Adipocyte (in vitro differentiated cells): ENCODE measurements around the gene ABCD1.
"Not testable (repeated sequence)": the region's sequence is repeated elsewhere in the genome, so short reads cannot be mapped to it uniquely, and the experiment has no call there.

ENCODE experiments used
- DNase-seq: peaks from one replicate; pipeline ENCODE4 v3.0.0-alpha.2; 2015; ENCODE audit warnings: low read depth
- H3K27me3 ChIP-seq: replicated peaks from 2 replicates; pipeline ENCODE4 v1.7.0; 2013; ENCODE audit warnings: mild to moderate bottlenecking, low read length, moderate library complexity; ENCODE audit not compliant: control insufficient read depth, insufficient read depth
- H3K36me3 ChIP-seq: 2 replicates; pipeline ENCODE4 v1.7.0; 2013; ENCODE audit warnings: low read length, mild to moderate bottlenecking, moderate library complexity; ENCODE audit not compliant: control insufficient read depth, insufficient read depth, severe bottlenecking
- H3K4me1 ChIP-seq: 2 replicates; pipeline ENCODE4 v1.7.0; 2013; ENCODE audit warnings: mild to moderate bottlenecking, low read length, moderate library complexity; ENCODE audit not compliant: control insufficient read depth, insufficient read depth
- H3K4me3 ChIP-seq: 2 replicates; pipeline ENCODE4 v1.7.0; 2013; ENCODE audit warnings: mild to moderate bottlenecking, low read length, moderate library complexity
- H3K9ac ChIP-seq: 2 replicates; pipeline ENCODE4 v1.7.0; 2013; ENCODE audit warnings: mild to moderate bottlenecking, low read length, moderate library complexity
- H3K9me3 ChIP-seq: 2 replicates; pipeline ENCODE4 v1.7.0; 2013; ENCODE audit warnings: mild to moderate bottlenecking, low read length, moderate library complexity; ENCODE audit not compliant: control insufficient read depth

Gene ABCD1

DNA sequence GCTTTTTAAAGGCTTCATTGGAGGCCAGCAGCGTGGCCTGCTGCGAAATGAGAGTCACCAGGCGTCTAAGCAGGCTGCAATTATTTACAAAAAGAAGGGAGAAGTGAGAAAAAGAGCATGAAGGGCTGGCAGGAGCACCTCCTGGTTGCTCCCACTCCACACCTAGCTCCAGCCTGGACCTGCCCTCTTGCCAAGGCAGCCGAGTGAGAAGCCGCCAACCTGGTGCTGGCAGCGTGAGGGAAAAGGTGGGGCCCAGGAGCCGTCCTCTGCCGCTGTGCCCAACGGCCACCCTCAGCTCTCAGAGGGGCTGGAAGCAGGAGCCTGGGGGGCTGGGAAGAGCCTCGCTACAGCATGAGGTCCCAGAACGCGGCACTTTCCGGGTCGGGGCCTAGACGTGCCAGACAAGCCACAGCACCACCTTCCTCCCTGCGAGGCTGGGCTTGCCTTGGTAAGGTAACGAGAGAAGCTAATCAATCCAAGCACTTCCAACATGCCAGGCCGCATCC is 20.6 kb upstream of the ABCD1 start:
- no peak for DNase-seq
- Histone ChIP-seq H3K4me3 (no peak overlapping the region), H3K9ac (no peak overlapping the region), H3K4me1 (no peaks in the 10 kb centered on the region), H3K9me3 (no peaks in the 10 kb centered on the region), H3K27me3 (no peaks in the 10 kb centered on the region), H3K36me3 (peaks cover 36% of the 10 kb centered on the region)

GRCh38 chrX:153704631-153705402 is 19.8 kb upstream of the ABCD1 start:
- H3K36me3 ChIP-seq, result peaks cover 43% of the 10 kb centered on the region
- DNase-seq, H3K4me3 ChIP-seq: not testable (repeated sequence)

DNA sequence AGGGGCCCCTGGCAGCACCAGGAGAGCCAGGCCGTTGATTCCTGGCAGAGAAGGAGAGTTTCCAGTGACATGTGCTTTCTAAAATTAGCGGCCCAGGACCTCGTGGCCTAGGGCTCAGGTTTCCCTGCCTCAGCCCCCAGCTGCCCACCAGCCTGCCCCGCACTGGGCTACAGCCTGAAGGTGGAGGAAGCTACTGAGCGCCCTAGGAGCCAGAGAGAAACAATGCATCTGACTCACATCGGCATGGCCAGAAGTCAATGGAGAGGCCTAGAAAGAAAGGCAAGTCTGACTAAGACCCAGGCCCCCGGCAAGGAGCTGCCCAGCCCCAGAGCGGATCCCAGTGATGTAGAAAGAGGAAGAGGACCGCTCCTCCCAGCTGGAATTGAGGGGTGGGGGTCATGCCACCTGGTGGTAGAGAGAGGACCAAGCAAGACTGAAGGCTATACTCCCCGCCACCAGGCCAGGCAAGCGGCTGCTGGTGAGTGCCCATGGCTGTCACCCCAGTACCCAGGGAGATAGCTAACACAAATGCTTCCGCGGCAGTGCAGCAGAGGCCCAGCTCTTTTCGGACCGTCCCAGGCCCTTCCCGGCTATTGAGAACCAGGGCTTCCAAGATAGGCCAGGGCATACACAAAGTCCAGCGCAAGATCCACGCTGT is 19.1 kb upstream of the ABCD1 start:
- not testable (repeated sequence) for H3K4me3 ChIP-seq, H3K9ac ChIP-seq, H3K9me3 ChIP-seq, H3K27me3 ChIP-seq, DNase-seq, H3K4me1 ChIP-seq
- H3K36me3 ChIP-seq, result peaks cover 50% of the 10 kb centered on the region

More at GRCh38 chrX:153704631-153705402, 19.8 kb upstream of the ABCD1 start:
- H3K9me3 ChIP-seq, H3K9ac ChIP-seq, H3K4me1 ChIP-seq, H3K27me3 ChIP-seq: not testable (repeated sequence)

GRCh38 chrX:153706799-153707198 is 17.9 kb upstream of the ABCD1 start:
- H3K4me3 ChIP-seq, result no peak overlapping the region
- DNase-seq, result no peak
- H3K9me3 ChIP-seq, result no peaks in the 10 kb centered on the region
- H3K4me1 ChIP-seq, result no peaks in the 10 kb centered on the region
- H3K9ac ChIP-seq, result no peak overlapping the region
- peaks cover 46% of the 10 kb centered on the region for H3K36me3 ChIP-seq
- no peaks in the 10 kb centered on the region for H3K27me3 ChIP-seq

DNA sequence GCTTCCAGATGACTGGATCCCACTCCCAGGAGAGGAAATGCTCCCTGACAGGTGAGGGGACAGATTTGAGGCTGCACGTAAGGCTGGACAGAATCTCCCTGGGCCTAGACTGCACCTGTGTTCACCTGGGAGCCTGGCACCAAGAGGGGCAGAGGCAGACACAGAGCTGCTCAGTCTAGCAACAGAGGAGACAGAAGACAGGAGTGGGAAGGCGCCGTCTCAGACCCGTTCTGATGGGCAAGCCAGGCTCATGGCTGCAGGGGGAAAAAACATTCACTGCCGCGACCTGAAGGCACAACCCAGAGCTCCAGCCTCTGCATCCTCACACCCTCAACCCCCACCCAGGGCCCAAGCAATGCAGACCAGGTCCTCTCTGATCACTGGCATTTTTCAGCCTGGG is 17.2 kb upstream of the ABCD1 start:
- H3K4me3 ChIP-seq, result no peak overlapping the region
- no peaks in the 10 kb centered on the region for H3K27me3 ChIP-seq
- no peak overlapping the region for H3K9ac ChIP-seq
- no peaks in the 10 kb centered on the region for H3K4me1 ChIP-seq
- no peaks in the 10 kb centered on the region for H3K9me3 ChIP-seq
- H3K36me3 ChIP-seq, result peaks cover 43% of the 10 kb centered on the region
- DNase-seq, result no peak

DNA sequence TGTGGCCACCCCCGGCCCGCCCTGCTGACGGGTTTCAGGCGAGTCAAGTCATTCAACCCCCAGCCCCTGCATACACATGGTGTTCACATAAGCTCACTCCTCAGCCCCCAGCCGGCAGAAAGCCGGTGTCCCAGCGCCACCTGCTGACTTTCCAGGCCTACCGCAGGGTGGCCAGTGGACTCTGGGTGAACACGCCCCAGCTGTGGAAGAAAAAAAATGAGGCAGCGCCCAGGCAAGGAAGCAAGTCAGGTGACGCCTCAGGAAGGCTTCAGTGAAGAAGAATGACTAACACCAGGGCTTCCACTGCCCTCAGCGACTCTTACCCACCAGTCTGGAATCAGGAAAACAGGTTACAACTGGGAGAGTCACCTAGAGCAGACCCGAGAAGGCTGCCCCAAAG is 16.2 kb upstream of the ABCD1 start:
- Histone ChIP-seq H3K9ac (no peak overlapping the region), H3K4me1 (no peaks in the 10 kb centered on the region), H3K36me3 (peaks cover 42% of the 10 kb centered on the region), H3K27me3 (peaks cover 4% of the 10 kb centered on the region), H3K9me3 (no peaks in the 10 kb centered on the region), H3K4me3 (no peak overlapping the region)
- peak; percentile 82 for DNase-seq

- Histone ChIP-seq H3K4me1 (no peaks in the 10 kb centered on the region), H3K36me3 (peaks cover 43% of the 10 kb centered on the region), H3K27me3 (peaks cover 4% of the 10 kb centered on the region), H3K9me3 (no peaks in the 10 kb centered on the region), H3K4me3 (no peak overlapping the region), H3K9ac (no peak overlapping the region)
- no peak for DNase-seq
These were observed 14.7 kb upstream of the ABCD1 start for GRCh38 chrX:153709726-153710674.

GRCh38 chrX:153714256-153714655 is 10.4 kb upstream of the ABCD1 start:
- Histone ChIP-seq H3K9me3 (no peaks in the 10 kb centered on the region), H3K36me3 (peaks cover 71% of the 10 kb centered on the region), H3K4me3 (no peak overlapping the region), H3K4me1 (no peaks in the 10 kb centered on the region), H3K9ac (no peak overlapping the region), H3K27me3 (peaks cover 4% of the 10 kb centered on the region)
- no peak for DNase-seq

GRCh38 chrX:153717445-153717844 is 7.2 kb upstream of the ABCD1 start:
- Histone ChIP-seq H3K4me3 (no peak overlapping the region), H3K9me3 (no peaks in the 10 kb centered on the region), H3K4me1 (peaks cover 6% of the 10 kb centered on the region), H3K9ac (no peak overlapping the region), H3K27me3 (peaks cover 4% of the 10 kb centered on the region), H3K36me3 (peaks cover 67% of the 10 kb centered on the region)
- DNase-seq, result no peak

DNA sequence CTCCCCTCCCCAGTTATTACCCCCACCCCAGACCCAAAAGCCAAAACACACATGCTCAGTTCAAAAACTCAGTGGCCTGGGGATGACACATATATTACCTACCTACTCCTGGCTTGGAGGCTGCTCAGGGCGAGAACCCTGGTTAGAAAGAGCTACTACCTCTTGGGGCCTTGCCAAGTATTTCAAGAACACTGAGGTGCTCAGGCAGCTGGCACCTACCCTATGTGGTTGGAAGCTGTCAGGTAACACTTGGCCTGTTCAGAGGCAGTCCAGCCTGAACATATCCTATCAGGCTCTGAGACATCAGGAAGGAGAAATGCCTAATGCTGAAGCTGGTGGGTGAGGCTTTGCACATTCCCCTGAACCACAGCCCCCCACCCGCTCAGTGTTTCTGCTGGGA is 5.4 kb upstream of the ABCD1 start:
- no peak for DNase-seq
- Histone ChIP-seq H3K9me3 (no peaks in the 10 kb centered on the region), H3K9ac (no peak overlapping the region), H3K4me1 (peaks cover 6% of the 10 kb centered on the region), H3K36me3 (peaks cover 57% of the 10 kb centered on the region), H3K27me3 (no peaks in the 10 kb centered on the region), H3K4me3 (no peak overlapping the region)

DNA sequence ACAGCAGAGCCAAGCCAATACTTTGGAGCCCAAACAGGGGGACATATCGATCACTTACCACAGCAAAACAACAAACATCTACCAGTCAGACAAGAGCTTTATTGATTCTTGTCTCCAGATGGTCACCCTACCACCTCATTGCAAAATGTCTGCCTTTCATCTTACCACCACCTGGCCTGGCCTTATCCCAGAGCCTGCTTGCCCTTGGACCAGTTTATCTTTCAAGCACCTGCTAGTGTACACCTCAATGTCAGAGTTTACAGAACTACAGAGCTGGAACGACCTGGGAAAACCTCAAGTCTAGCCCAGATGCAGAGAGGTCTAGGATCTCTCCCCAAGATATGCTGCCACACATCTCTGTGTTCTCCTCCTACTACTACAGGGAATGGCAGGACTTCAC is 5.0 kb upstream of the ABCD1 start:
- no peak for DNase-seq
- no peak overlapping the region for H3K9ac ChIP-seq
- H3K36me3 ChIP-seq, result peaks cover 53% of the 10 kb centered on the region
- no peak overlapping the region for H3K4me3 ChIP-seq
- H3K9me3 ChIP-seq, result no peaks in the 10 kb centered on the region
- H3K4me1 ChIP-seq, result peaks cover 6% of the 10 kb centered on the region
- no peaks in the 10 kb centered on the region for H3K27me3 ChIP-seq
